SHP77 treated with DMSO at 0.1 percent for 48 hours (cell line): ENCODE results near the gene WWC2.

ENCODE experiments used
- DNase-seq: peaks from one replicate; lab custom pipeline; 2025; lab: John Stamatoyannopoulos, UW

Gene WWC2

GRCh38 chr4:183256756-183257385 lies 157.8 kb downstream of the WWC2 start:
- DNase-seq: no peak

GRCh38 chr4:183257808-183258207 lies 158.8 kb downstream of the WWC2 start:
- no peak for DNase-seq

GRCh38 chr4:183260491-183261151 lies 161.6 kb downstream of the WWC2 start:
- no peak for DNase-seq

- DNase-seq: no peak
These were observed 163.1 kb downstream of the WWC2 start for GRCh38 chr4:183261953-183262775.

GRCh38 chr4:183262776-183263100 lies 163.7 kb downstream of the WWC2 start:
- DNase-seq: no peak

GRCh38 chr4:183263787-183264386 lies 164.8 kb downstream of the WWC2 start:
- DNase-seq: no peak

- DNase-seq: no peak
These were observed 165.6 kb downstream of the WWC2 start for GRCh38 chr4:183264614-183265013.

- DNase-seq: no peak
These were observed 167.3 kb downstream of the WWC2 start for GRCh38 chr4:183266371-183266770.

GRCh38 chr4:183268556-183268955 lies 169.5 kb downstream of the WWC2 start:
- no peak for DNase-seq

GRCh38 chr4:183272384-183272783 lies 173.3 kb downstream of the WWC2 start:
- no peak for DNase-seq

GRCh38 chr4:183276106-183276505 lies 177.0 kb downstream of the WWC2 start:
- no peak for DNase-seq

GRCh38 chr4:183284258-183284785 lies 185.3 kb downstream of the WWC2 start:
- no peak for DNase-seq

- no peak for DNase-seq
These were observed 185.9 kb downstream of the WWC2 start for GRCh38 chr4:183284965-183285364.

- no peak for DNase-seq
These were observed 186.8 kb downstream of the WWC2 start for GRCh38 chr4:183285886-183286285.

GRCh38 chr4:183286590-183287308 lies 187.7 kb downstream of the WWC2 start:
- no peak for DNase-seq

- no peak for DNase-seq
These were observed 188.2 kb downstream of the WWC2 start for GRCh38 chr4:183287309-183287659.

- no peak for DNase-seq
These were observed 188.6 kb downstream of the WWC2 start for GRCh38 chr4:183287677-183288076.

- no peak for DNase-seq
These were observed 189.9 kb downstream of the WWC2 start for GRCh38 chr4:183288955-183289354.

- no peak for DNase-seq
These were observed 190.6 kb downstream of the WWC2 start for GRCh38 chr4:183289688-183290087.

- no peak for DNase-seq
These were observed 192.0 kb downstream of the WWC2 start for GRCh38 chr4:183291070-183291469.

GRCh38 chr4:183295711-183296110 lies 196.7 kb downstream of the WWC2 start:
- DNase-seq: no peak

GRCh38 chr4:183297675-183298074 lies 198.6 kb downstream of the WWC2 start:
- DNase-seq: no peak
